Fibroblast of skin of right biceps (primary cell): ENCODE measurements around the gene S100A12.

ENCODE experiments used
- DNase-seq: peaks from one replicate; pipeline ENCODE4 v3.0.0-alpha.2; 2013

Gene S100A12

GRCh38 chr1:153396461-153396860, 21.0 kb upstream of the S100A12 start:
- no peak for DNase-seq

- no peak for DNase-seq
These were observed 20.4 kb upstream of the S100A12 start for GRCh38 chr1:153395776-153396175.

- no peak for DNase-seq
These were observed 19.8 kb upstream of the S100A12 start for GRCh38 chr1:153395136-153395685.

- no peak for DNase-seq
These were observed 19.0 kb upstream of the S100A12 start for GRCh38 chr1:153394391-153394790.

GRCh38 chr1:153393926-153394325, 18.5 kb upstream of the S100A12 start:
- DNase-seq, result no peak

GRCh38 chr1:153392822-153393221, 17.4 kb upstream of the S100A12 start:
- DNase-seq, result no peak

GRCh38 chr1:153392258-153392657, 16.8 kb upstream of the S100A12 start:
- DNase-seq, result no peak

GRCh38 chr1:153390938-153391710, 15.7 kb upstream of the S100A12 start, which contains the start of gene S100A8:
Gene S100A8, minus strand, starts transcription at chr1:153391073. Its CDS starts 538 bp downstream, at chr1:153390535.
- no peak for DNase-seq

- no peak for DNase-seq
These were observed 14.8 kb upstream of the S100A12 start for GRCh38 chr1:153389973-153390879.

GRCh38 chr1:153389401-153389800, 14.0 kb upstream of the S100A12 start:
- no peak for DNase-seq

GRCh38 chr1:153387785-153388184, 12.4 kb upstream of the S100A12 start:
- no peak for DNase-seq

GRCh38 chr1:153387001-153387400, 11.6 kb upstream of the S100A12 start:
- DNase-seq, result no peak

GRCh38 chr1:153386500-153386901, 11.1 kb upstream of the S100A12 start:
- no peak for DNase-seq

- no peak for DNase-seq
These were observed 9.6 kb upstream of the S100A12 start for GRCh38 chr1:153384958-153385580.

- DNase-seq, result no peak
These were observed 5.3 kb upstream of the S100A12 start for GRCh38 chr1:153380711-153381110.

GRCh38 chr1:153379591-153379990, 4.2 kb upstream of the S100A12 start:
- DNase-seq, result no peak

GRCh38 chr1:153374071-153374470, 1.4 kb downstream of the S100A12 start:
- no peak for DNase-seq

GRCh38 chr1:153372571-153372970, 2.9 kb downstream of the S100A12 start:
- no peak for DNase-seq

- DNase-seq, result no peak
These were observed 4.2 kb downstream of the S100A12 start for GRCh38 chr1:153371231-153371630.

GRCh38 chr1:153370146-153370545, 5.3 kb downstream of the S100A12 start:
- DNase-seq, result no peak

- DNase-seq, result no peak
These were observed 6.9 kb downstream of the S100A12 start for GRCh38 chr1:153368495-153368894.

- DNase-seq, result no peak
These were observed 8.3 kb downstream of the S100A12 start for GRCh38 chr1:153367090-153367489.

GRCh38 chr1:153366261-153366660, 9.2 kb downstream of the S100A12 start:
- DNase-seq, result no peak
